HG02981 (cell line): ENCODE measurements around the gene TPSG1.

Experiments used
- ATAC-seq: cut with Tn5 transposase; IDR thresholded peaks from one replicate; pipeline ENCODE4 v1.9.1; 2021; ENCODE audit warnings: mild to moderate bottlenecking, moderate library complexity; ENCODE audit not compliant: unreplicated experiment

TPSG1 gene

GRCh38 chr16:1217526-1217925 is 7.5 kb downstream of the TPSG1 start:
- no peak for ATAC-seq

- ATAC-seq, result no peak
Measured at GRCh38 chr16:1216681-1217400, 8.2 kb downstream of the TPSG1 start.

GRCh38 chr16:1216296-1216619 is 8.8 kb downstream of the TPSG1 start:
- no peak for ATAC-seq

- no peak for ATAC-seq
Measured at GRCh38 chr16:1215574-1216295, 9.3 kb downstream of the TPSG1 start.

GRCh38 chr16:1214719-1215118 is 10.3 kb downstream of the TPSG1 start:
- ATAC-seq, result no peak

GRCh38 chr16:1213796-1214372 is 11.2 kb downstream of the TPSG1 start:
- no peak for ATAC-seq

- no peak for ATAC-seq
Measured at GRCh38 chr16:1213231-1213630, 11.8 kb downstream of the TPSG1 start.

- no peak for ATAC-seq
Measured at GRCh38 chr16:1212616-1213194, 12.4 kb downstream of the TPSG1 start.

- ATAC-seq, result no peak
Measured at GRCh38 chr16:1211451-1212268, 13.4 kb downstream of the TPSG1 start.

- no peak for ATAC-seq
Measured at GRCh38 chr16:1210461-1210860, 14.6 kb downstream of the TPSG1 start.

- ATAC-seq, result no peak
Measured at GRCh38 chr16:1209081-1209480, 16.0 kb downstream of the TPSG1 start.

GRCh38 chr16:1208239-1208830 is 16.7 kb downstream of the TPSG1 start:
- no peak for ATAC-seq

GRCh38 chr16:1206786-1207185 is 18.3 kb downstream of the TPSG1 start:
- ATAC-seq, result no peak

- ATAC-seq, result no peak
Measured at GRCh38 chr16:1206326-1206725, 18.7 kb downstream of the TPSG1 start.

- no peak for ATAC-seq
Measured at GRCh38 chr16:1204933-1205332, 20.1 kb downstream of the TPSG1 start.

GRCh38 chr16:1202274-1202673 is 22.8 kb downstream of the TPSG1 start:
- no peak for ATAC-seq

GRCh38 chr16:1201444-1201843 is 23.6 kb downstream of the TPSG1 start:
- no peak for ATAC-seq

GRCh38 chr16:1200014-1200627 is 24.9 kb downstream of the TPSG1 start:
- ATAC-seq, result no peak

GRCh38 chr16:1199347-1200013 is 25.6 kb downstream of the TPSG1 start:
- ATAC-seq, result no peak
